Stimulated activated CD4-positive, alpha-beta T cell treated with anti-CD3 and anti-CD28 coated beads, TNF-alpha, amount 100 ng/mL, for 48 hours (primary cell): ENCODE results near the gene CWC27.

Source experiments
- DNase-seq, 3 donors: peaks; one replicate each; pipeline ENCODE4 v3.0.0-alpha.2; 2020; ENCODE audit warnings: low read depth in 3 of 3

The CWC27 gene, protein sequence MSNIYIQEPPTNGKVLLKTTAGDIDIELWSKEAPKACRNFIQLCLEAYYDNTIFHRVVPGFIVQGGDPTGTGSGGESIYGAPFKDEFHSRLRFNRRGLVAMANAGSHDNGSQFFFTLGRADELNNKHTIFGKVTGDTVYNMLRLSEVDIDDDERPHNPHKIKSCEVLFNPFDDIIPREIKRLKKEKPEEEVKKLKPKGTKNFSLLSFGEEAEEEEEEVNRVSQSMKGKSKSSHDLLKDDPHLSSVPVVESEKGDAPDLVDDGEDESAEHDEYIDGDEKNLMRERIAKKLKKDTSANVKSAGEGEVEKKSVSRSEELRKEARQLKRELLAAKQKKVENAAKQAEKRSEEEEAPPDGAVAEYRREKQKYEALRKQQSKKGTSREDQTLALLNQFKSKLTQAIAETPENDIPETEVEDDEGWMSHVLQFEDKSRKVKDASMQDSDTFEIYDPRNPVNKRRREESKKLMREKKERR

DNA sequence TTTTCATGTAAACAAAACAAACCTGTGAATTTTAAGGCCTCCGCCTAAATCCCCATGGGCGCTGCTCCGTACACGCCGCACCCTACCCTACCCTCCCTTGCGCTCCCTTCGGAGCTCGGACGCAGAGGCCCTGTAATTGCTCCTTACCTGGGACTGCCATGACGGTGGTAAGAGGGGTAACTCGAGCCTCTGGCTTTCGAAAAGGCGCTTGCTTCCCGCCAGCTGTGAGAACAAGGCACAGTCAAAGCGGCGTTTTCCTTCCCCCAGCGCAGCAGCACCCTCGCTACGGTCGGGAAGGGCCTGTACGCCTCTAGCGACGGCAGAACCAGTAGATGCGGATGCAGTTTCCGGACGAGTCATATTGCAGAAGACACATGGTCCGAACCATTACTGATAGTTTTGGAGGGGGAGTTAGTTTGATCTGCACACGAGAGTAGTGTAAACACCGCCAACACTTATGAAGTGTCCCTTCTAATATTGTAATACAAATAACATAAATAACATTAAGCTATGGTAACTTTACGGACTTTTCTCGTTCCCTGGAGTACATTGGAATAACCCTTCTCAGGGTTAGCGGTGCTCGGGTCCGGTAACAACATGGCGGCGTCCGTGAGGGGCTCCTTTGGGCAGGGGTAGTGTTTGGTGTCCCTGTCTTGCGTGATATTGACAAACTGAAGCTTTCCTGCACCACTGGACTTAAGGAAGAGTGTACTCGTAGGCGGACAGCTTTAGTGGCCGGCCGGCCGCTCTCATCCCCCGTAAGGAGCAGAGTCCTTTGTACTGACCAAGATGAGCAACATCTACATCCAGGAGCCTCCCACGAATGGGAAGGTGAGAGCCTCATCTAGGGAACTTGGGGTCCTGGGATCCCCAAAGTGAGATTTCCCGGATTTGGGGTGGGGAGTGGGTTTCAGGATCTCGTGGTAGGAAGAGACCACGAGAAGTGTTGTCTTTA is at the start of gene CWC27, which contains the start of gene SREK1IP1:
Gene CWC27, plus strand, starts transcription at position 573 of the 955 bp plus-strand sequence. Its CDS starts 217 bp downstream, at position 790.
Gene SREK1IP1, minus strand, starts transcription at position 334 of the 955 bp plus-strand sequence. Its CDS starts 174 bp downstream, at position 160.
- peak; percentile 55 to 76 (median 67) for DNase-seq

DNA sequence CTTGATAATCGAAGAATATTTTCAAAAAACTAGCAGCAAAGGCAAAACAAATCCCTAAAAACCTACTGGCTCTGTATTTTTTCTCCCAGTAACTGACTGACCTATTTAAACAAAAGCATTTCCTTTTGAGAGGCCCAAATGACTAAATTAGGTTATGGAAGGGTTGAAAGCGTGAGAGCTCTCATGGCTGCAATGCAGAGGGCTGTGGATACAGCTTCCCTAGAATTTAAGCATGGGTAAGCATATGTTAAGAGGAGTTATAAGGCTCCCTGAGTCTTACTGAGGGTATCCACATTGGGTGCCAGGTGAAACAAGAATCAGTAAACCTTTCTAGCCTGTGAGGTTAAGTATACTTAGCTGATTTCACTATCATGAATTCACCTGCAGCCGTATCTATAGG is 46.1 kb upstream of the CWC27 start:
- DNase-seq: no peak

DNA sequence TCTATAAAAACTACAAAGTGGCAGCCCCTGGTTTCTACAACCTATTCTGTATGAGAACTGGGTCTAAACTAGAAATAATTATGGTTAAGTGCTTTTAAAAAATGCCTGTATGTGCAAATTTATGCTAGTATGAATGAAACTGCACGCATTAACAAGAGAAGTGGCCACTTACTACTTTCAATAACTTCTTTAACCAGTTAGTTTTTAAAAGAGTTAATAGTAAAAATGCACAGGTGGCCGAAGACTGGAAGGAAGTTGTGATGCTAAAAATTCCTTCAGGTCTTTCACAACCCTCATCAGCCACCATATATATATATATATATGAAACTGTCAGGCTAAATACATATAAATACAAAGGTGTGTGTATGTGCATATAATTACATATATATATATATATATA is 41.6 kb upstream of the CWC27 start:
- no peak for DNase-seq

DNA sequence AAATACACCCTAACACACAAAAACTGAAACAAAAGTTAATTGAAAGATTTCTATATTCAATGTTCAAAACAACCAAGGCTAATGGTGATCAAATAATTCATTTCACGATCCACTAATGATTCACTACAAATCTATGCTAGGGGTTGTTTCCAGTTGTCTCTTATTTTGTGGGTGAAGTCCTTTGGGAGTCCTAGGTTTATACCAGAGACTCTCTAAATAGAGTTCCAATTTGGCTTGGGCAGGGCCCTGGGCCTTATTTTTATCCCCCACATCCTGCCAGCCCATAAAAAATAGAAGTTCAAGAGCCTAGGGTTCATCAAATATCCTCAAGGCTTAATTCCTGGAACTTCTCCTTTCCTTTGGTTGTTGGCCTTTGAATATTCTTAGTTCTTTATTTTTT is 26.3 kb upstream of the CWC27 start:
- no peak for DNase-seq

DNA sequence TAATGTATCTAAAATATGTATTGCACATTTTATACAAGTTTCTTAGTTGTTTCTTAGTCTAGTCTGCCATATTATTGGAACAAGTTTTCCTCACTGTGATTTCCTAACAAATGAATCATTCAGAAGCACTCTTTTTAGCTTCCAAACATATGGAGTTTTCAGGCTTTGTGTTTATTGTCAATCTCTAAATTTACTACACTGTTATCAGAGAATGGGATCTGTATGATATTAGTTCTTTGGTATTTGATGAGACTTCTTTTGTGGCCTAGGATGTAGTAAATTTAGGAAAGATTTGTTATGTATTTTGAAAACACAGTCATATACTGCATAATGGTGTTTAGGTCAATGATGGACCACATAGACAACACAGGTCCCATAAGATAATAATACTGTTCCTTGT is 25.9 kb upstream of the CWC27 start:
- DNase-seq: no peak

DNA sequence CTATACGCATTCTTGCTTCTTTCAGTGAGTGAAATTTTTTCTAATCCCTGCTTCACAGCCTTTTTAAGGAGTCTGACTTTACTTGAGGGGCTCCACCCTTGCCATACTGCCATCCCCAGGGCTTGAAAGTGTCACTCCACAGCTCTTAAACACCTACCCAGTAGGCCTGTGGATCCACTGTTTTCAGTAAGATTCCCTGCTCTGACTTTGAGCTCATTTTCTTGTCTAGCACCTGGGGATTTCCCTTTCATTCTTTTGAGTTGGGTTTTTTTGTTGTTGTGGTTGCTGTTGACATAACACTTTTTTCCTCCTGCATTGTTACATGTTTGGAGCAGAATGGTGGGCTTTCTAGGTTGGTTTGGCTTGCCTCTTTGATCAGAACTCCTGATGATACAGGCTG is 23.8 kb upstream of the CWC27 start:
- no peak for DNase-seq

DNA sequence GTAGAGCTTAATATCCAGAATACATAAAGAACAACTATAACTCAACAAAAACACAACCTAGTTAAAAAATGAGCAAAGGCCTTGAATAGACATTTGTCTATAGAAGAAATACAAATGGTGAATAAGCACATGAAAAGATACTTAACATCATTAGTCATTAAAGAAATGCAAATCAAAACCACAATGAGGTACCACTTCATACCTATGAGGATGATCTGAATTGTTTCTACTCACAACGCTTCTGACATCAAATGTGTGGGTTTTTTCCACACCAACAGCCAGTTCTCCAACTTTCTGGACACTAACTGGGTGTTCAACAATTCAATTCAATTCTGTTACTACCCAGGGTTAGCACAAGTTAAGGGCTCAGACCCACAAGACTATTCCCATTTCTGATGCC is 22.3 kb upstream of the CWC27 start:
- DNase-seq: no peak

DNA sequence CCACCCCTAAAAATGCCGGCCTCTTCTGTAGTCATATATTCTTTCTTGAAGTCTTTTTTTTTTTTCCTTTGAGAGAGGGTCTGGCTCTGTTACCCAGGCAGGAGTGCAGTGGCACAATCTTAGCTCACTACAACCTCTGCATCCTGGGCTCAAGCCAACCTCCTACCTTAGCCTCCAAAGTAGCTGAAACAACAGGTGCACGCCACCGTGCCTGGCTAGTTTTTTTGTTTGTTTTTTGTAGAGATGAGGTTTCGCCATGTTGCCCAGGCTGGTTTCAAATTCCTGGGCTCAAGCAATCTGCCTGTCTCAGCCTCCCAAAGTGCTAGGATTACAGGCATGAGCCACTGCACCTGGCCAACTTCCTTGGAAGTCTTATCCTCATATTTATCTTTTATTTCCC is 19.3 kb upstream of the CWC27 start:
- DNase-seq: no peak

DNA sequence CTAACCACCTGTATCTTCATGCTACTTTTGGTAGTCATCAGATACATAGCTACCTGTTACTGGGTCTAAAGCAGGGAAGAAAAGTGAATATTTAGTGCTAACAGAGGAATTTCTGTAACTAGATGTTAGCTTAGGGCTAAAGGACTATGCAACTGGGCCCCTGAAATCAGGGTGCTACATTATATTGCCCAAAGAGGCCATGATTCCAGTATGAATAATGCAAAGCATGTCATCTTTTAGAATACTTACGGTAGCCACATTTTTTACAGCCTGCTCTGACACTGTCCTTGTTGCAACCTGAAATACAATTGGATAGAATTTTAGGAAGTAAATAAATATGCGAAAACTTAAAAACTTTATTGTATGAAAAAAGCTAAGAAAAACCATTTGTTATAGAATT is 14.7 kb upstream of the CWC27 start:
- no peak for DNase-seq

DNA sequence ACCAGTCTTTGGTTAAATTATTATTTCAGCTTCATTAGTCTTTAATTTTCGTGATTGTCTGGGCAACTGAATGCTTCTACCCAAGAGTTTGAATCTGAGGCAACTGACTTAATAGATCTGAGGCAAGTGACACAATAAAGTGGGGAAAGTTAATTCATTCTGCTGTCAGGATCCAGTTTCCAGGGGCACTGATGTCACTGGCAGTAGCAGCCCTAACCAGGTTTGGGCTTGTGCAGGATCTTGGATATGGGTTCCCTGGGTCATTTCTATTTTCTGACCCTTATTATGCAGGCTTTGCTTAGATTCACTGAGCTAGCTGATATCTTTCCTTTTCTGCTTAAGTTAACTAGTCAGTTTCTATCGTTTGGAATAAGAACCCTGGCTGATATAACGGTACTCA is 9.8 kb upstream of the CWC27 start:
- DNase-seq: no peak

DNA sequence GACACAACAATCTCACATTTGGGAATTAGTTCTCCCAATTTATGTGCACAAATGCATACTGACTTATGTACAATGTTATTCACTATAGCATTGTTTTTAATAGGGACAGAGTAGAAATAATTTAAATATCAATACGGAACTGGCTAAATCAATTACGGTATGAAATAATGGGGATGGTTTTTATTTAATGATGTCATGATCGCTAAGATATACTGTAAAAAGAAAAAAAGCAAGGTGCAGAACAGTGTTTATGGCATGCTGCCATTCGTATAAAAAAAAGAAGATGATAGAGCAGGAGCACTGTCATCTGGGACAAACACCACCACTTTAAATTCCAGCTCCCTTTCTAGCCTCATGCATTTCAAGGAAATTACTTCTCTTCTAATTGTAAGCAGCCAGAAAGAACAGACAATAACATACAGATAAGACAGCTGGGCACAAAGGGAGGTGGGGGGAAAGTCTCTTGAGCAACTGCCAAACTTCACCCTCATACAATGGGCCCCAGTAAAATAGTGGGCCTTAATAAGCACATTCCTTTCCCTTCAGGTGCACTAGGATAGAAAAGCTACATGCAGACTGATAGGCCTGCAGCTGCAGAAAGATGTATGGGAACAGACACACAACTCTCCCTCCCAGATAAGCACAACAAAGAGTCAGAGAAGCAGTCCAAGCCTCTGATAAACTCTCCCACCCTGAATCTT is 8.6 kb upstream of the CWC27 start:
- no peak for DNase-seq

DNA sequence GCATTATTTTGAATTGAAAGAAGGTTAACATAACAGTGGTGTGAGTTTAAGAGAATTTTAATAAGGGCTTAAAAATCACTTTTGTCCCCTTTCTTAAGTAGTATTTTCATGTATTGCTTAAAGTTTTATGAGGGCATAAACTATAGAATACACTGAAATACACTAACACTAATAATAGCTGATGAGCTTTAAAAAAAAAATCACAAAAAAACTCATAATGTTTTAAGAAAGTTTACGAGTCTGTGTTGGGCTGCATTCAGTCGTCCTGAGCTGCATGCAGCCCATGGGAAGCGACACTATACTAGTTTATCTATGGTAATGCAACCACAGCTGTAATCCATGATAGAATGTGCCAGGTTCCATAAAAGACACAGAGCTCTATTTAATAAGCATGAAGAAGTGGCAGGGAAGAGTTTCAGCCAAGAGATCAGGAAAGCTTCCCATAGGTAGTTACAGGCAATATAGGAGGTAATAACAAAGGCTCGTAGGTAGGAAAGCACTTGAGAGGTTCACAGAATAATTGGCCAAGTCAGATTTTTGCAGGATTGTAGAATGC is 4.7 kb upstream of the CWC27 start:
- no peak for DNase-seq

DNA sequence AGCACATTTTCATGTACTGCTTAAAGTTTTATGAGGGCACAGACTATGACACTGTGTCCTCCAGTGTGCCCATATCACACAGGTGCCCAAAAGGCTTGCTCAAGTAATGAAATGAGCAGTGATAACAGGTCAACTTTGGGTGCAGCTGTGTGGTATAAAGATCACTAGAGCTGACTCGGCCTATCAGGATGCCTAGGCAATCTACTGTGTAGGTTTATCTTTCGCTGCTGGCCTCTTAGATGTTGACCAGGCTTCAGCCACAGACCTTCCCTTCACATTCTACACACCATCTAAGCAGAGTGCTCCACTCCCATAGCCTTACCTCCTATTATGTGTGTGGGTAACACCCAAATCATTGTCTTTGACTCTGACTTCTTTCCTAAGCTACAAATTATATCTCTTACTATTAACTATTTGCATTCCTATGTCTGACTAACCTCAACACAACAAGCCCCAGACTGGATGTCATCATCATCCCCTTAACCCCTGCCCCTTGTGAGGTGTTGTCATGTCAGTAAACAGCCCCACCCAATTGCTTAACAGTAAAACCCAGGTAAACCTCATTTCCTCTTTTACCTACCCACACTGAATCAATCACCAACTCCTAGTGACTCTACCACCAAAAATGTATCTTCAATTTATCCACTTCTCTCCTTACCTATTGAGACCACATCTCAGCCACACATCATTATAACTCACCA is 2.8 kb upstream of the CWC27 start:
- DNase-seq: no peak

DNA sequence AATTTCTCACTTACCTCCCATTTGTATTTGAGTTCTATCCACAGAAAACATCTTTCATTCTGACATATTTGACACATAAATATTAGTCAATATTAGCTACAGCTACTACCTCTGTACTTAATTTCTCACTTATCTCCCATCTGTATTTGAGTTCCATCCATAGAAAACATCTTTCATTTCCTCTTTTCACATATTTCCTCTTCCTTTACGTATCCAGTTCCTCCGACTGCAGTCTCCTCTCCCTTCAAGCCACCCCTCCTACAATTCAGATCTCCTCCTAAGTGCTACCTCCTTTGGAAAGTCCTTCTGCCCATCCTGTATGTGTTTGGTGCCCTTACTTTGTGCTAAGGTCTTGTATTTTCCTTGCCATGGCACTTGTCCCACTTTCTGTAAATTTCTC is 1.8 kb upstream of the CWC27 start:
- no peak for DNase-seq

DNA sequence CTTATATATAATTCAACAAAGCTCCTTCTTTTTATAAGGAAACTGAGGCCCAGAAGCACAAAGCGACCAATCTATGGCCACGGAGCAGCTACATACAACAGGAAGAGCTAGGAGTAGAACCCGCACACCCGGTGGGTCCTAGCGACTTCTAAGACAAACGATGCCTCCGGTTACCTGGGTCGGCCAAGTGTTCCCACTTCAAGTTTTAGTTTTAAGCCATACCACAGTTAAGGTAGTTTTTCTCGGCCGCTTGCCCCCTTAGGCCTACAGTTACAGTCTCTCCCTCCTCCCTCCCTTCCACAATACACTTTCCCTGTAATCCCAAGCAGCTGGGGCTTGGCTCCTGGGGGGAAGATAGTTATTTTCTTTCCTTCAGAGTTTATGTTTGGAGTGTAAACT is 772 bp upstream of the CWC27 start:
- peak in 1 of 3 donors; percentile 6 for DNase-seq

DNA sequence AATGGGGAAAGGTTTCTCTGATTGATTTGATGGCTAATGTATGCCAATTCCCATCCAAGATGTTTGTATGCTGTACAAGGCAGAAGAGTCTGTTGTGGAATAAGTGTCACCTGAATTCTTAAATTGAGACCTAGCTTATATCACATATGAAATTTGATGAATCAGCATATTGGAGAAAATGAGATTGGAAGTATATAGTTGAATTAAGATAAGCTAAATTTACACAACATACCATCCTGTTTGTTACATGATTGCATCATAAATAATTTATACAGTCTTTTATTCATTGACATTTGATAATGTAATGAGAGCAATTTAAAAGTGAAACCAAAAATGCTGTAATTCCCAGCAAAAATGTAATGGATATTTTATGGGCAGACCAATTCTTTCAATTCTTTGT is 1.1 kb downstream of the CWC27 start:
- DNase-seq: no peak

DNA sequence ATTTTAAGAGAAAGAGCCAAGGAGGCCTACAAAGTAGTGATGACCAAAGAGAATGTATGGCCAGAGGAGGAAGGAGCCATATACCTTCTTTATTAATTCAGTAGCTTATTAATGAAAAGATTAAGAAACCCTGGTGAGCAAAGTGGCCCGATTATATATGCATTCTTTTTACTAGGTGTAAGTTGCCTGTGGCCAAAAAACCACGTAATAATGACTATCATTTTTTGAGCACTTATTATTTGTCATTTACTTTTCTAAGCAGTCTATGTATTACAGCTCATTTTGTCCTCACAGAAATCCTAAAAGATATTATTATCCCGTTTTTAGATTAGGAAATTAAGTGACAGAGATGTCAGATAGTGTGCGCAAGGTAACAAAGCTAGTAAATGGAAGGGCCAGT is 3.0 kb downstream of the CWC27 start:
- no peak for DNase-seq

DNA sequence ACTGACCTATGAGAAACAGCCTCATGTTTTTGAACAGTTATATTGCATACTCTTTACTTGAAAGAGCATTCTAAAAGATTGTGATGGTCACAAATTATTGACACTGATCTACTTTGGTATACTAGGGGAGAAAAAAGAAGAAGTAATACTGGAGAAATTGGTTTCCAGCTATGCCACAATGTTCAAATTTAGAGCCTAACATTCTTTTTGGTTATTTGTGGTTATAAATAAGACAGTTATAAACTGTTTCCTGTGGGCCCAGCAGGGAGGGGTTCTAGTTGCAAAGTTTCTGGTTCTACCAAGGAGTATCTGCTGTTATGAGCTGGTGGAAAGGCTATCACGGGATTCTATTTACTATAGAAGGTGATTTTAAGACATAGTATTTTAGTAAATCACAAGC is 4.8 kb downstream of the CWC27 start:
- no peak for DNase-seq

DNA sequence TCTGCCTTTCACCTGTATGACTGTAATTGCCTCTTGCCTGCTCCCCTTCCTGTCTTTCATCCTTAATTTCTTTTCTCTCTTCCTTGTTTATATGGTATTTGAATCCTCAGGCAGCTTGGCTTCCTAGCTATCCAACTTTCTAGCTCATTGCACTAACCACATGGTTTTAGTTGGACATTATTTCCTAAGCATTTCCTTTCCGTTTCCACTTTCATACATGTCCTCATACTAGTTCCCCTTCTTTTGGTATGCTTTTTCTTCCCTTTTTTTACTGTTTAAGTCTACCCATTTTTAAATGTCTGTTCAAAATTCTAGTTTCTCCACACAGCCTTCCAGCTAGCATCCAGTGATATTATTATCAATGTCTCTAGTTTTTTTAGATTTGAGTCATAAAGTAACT is 6.6 kb downstream of the CWC27 start:
- DNase-seq: no peak

DNA sequence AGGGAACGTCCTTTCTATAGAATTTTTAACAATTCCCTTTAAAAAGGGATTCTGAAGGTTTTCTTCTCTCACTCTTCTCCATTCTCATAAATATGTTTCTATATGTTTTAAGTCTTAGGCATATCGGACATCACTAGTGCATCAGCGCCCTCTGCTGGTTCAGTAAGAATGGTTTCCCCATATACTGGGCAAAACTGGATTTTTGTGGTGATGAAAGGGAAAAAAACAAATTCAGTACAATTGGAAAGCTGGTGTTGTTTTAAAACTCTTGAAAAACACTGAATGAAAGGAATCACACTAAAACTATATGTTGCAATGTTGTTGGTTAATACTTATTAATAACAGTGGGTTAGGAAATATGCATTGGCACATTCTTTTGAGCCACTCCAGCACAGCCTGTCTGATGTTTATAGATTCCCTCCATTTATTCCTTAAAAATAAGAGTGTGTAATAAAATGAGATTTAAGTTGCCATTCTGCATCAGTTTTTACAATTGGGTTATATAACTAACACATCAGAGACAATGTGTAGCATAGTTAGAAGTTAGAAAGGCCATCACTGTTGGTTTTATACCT is 15.8 kb downstream of the CWC27 start:
- peak; percentile 44 to 71 (median 52) for DNase-seq

DNA sequence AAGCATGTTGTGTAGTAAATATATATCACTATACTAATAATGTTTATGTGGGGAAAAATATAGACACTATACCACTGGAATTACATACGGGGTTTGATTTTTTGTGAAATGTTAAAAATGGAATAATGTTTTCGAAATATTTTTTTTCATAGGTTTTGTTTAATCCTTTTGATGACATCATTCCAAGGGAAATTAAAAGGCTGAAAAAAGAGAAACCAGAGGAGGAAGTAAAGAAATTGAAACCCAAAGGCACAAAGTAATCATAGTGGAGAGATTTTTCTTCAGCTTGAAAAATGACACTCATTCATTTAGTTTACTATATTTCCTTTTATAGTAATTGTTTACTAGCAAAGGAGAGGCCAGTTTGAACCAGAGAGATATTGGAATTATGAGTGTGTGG is 17.6 kb downstream of the CWC27 start:
- no peak for DNase-seq
